ENCODE measurements around the gene CDH5.

The CDH5 gene

GRCh38 chr16:66354034-66354909 is 12.2 kb upstream of the CDH5 start:
- DNase-seq (ENCODE audit: low spot score), result no peak
- in situ Hi-C loops (cut with MboI; ENCODE audit: low pct_unique_long_range_greater_than_20kb, low sequenced_read_pairs, unreplicated experiment), result no loop called here
- TF ChIP-seq CTCF (IDR thresholded peaks at IDR 0.05; ENCODE audit: extremely low read depth, insufficient read depth, missing control alignments), result no peak

GRCh38 chr16:66355526-66355925 is 11.0 kb upstream of the CDH5 start:
- no peak for TF ChIP-seq CTCF (IDR thresholded peaks at IDR 0.05; ENCODE audit: extremely low read depth, insufficient read depth, missing control alignments)
- in situ Hi-C loops (cut with MboI; ENCODE audit: low pct_unique_long_range_greater_than_20kb, low sequenced_read_pairs, unreplicated experiment), result no loop called here

GRCh38 chr16:66357523-66357928 is 9.0 kb upstream of the CDH5 start:
- TF ChIP-seq CTCF (IDR thresholded peaks at IDR 0.05; ENCODE audit: extremely low read depth, insufficient read depth, missing control alignments), result peak; percentile 65
- in situ Hi-C loops (cut with MboI; ENCODE audit: low pct_unique_long_range_greater_than_20kb, low sequenced_read_pairs, unreplicated experiment), result no loop called here
- DNase-seq (ENCODE audit: low spot score), result peak; percentile 74

More at GRCh38 chr16:66355526-66355925, 11.0 kb upstream of the CDH5 start:
- no peak for DNase-seq (ENCODE audit: low spot score)

- no peak for TF ChIP-seq CTCF (IDR thresholded peaks at IDR 0.05; ENCODE audit: extremely low read depth, insufficient read depth, missing control alignments)
- no peak for DNase-seq (ENCODE audit: low spot score)
- in situ Hi-C loops (cut with MboI; ENCODE audit: low pct_unique_long_range_greater_than_20kb, low sequenced_read_pairs, unreplicated experiment), result no loop called here
Observed at GRCh38 chr16:66358231-66358630, 8.3 kb upstream of the CDH5 start.

GRCh38 chr16:66359012-66359411 is 7.5 kb upstream of the CDH5 start:
- in situ Hi-C loops (cut with MboI; ENCODE audit: low pct_unique_long_range_greater_than_20kb, low sequenced_read_pairs, unreplicated experiment), result no loop called here
- no peak for TF ChIP-seq CTCF (IDR thresholded peaks at IDR 0.05; ENCODE audit: extremely low read depth, insufficient read depth, missing control alignments)
- no peak for DNase-seq (ENCODE audit: low spot score)

GRCh38 chr16:66359811-66360608 is 6.5 kb upstream of the CDH5 start:
- in situ Hi-C loops (cut with MboI; ENCODE audit: low pct_unique_long_range_greater_than_20kb, low sequenced_read_pairs, unreplicated experiment), result no loop called here
- DNase-seq (ENCODE audit: low spot score), result no peak
- no peak for TF ChIP-seq CTCF (IDR thresholded peaks at IDR 0.05; ENCODE audit: extremely low read depth, insufficient read depth, missing control alignments)
